ENCODE data around the gene LRRC4C. TPM values are rescaled to one million over a fixed set of nuclear protein-coding genes. Genes with fewer than 3 reads are reported as not detected.

The LRRC4C gene
- total and polyA plus RNA-seq, 4 donors, result 0.10 to 0.93 (median 0.30) TPM

GRCh38 chr11:41461057-41461681 lies 1.7 kb upstream of the LRRC4C start:
- Histone ChIP-seq H3K27me3 (ENCODE audit: control insufficient read depth in 4 of 4, insufficient read depth in 4 of 4, low read length in 3 of 4) (peaks cover 0 to 6% (median 1%) of the 10 kb centered on the region in 4 donors), H3K36me3 (ENCODE audit: control insufficient read depth in 4 of 4, insufficient read depth in 3 of 4, low read depth in 1 of 4, low read length in 3 of 4) (no peaks in the 10 kb centered on the region), H3K27ac (ENCODE audit: low read depth in 1 of 2, low read length in 2 of 2) (no peak overlapping the region), H3K4me1 (ENCODE audit: control insufficient read depth in 4 of 4, insufficient read depth in 4 of 4, low read length in 3 of 4) (no peaks in the 10 kb centered on the region), H3K9ac (ENCODE audit: low read depth in 1 of 2, low read length in 2 of 2) (no peak overlapping the region), H3K9me3 (ENCODE audit: control insufficient read depth in 4 of 4, low read length in 3 of 4) (no peaks in the 10 kb centered on the region), H3K4me3 (ENCODE audit: low read depth in 1 of 3, low read length in 3 of 3) (no peak overlapping the region)
- TF ChIP-seq HNF4G (IDR thresholded peaks at IDR 0.05) (no peak), ATF3 (IDR thresholded peaks at IDR 0.05) (no peak), FOXA2 (IDR thresholded peaks at IDR 0.05) (no peak), SP1 (IDR thresholded peaks at IDR 0.05) (no peak), CTCF (IDR thresholded peaks at IDR 0.05; ENCODE audit: low read depth, low read length, missing input control) (peak; percentile 81), FOXA1 (IDR thresholded peaks at IDR 0.05) (no peak), GABPA (IDR thresholded peaks at IDR 0.05 in 1 of 2, conservative IDR thresholded peaks at IDR 0.05 in 1 of 2) (no peak), ZBTB33 (IDR thresholded peaks at IDR 0.05) (no peak), HNF4A (conservative IDR thresholded peaks at IDR 0.05) (no peak), TAF1 (conservative IDR thresholded peaks at IDR 0.05) (no peak), YY1 (IDR thresholded peaks at IDR 0.05) (no peak), RAD21 (IDR thresholded peaks at IDR 0.05) (peak; percentile 62 to 73), MAX (IDR thresholded peaks at IDR 0.05) (no peak)
- no peak for DNase-seq (ENCODE audit: low spot score)
- WGBS, result 4% methylated on average over 1 of the region's 1 CpG

GRCh38 chr11:41458641-41459040 lies 811 bp downstream of the LRRC4C start:
- Histone ChIP-seq H3K4me3 (ENCODE audit: low read depth in 1 of 3, low read length in 3 of 3) (no peak overlapping the region), H3K27me3 (ENCODE audit: control insufficient read depth in 4 of 4, insufficient read depth in 4 of 4, low read length in 3 of 4) (peaks cover 0 to 6% (median 1%) of the 10 kb centered on the region in 4 donors), H3K36me3 (ENCODE audit: control insufficient read depth in 4 of 4, insufficient read depth in 3 of 4, low read depth in 1 of 4, low read length in 3 of 4) (no peaks in the 10 kb centered on the region), H3K9me3 (ENCODE audit: control insufficient read depth in 4 of 4, low read length in 3 of 4) (no peaks in the 10 kb centered on the region), H3K9ac (ENCODE audit: low read depth in 1 of 2, low read length in 2 of 2) (no peak overlapping the region), H3K27ac (ENCODE audit: low read depth in 1 of 2, low read length in 2 of 2) (no peak overlapping the region), H3K4me1 (ENCODE audit: control insufficient read depth in 4 of 4, insufficient read depth in 4 of 4, low read length in 3 of 4) (no peaks in the 10 kb centered on the region)
- TF ChIP-seq TAF1 (conservative IDR thresholded peaks at IDR 0.05), result no peak
- no peak for TF ChIP-seq FOXA1 (IDR thresholded peaks at IDR 0.05)
- TF ChIP-seq HNF4G (IDR thresholded peaks at IDR 0.05), result no peak
- TF ChIP-seq NR2F2 (IDR thresholded peaks at IDR 0.05), result no peak
- no peak for TF ChIP-seq EGR1 (IDR thresholded peaks at IDR 0.05; ENCODE audit: low read depth in 2 of 2)
- WGBS, result 11% methylated on average over 7 of the region's 7 CpGs
- DNase-seq (ENCODE audit: low spot score), result no peak

All from liver (tissue), 9 donors.